SK-N-SH (cell line): ENCODE measurements around the gene GHRH. TPM values are rescaled to one million over a fixed set of nuclear protein-coding genes. Genes with fewer than 3 reads are reported as not detected.

ENCODE experiments used
- CTCF ChIA-PET: fragments of 300-600, 350-600 bp; formaldehyde crosslinking; extraction: SDS; loops from one replicate; lab custom pipeline; 2021; lab: Yijun Ruan, JAX
- POLR2A ChIA-PET: fragments of 350-600 bp; sonication (Branson Sonifier 250); formaldehyde crosslinking; extraction: SDS; loops from one replicate; lab custom pipeline; 2020; ENCODE audit warnings: antibody characterized with exemption, inconsistent platforms; lab: Yijun Ruan, JAX
- DNase-seq: peaks from one replicate; pipeline ENCODE4 v3.0.0; 2012
- H2AFZ ChIP-seq: fragments of 200-600 bp; sonication (generic); 2 replicates; pipeline ENCODE4 v1.8.1; 2016; ENCODE audit warnings: antibody characterized with exemption, mild to moderate bottlenecking, low read depth
- H3F3A ChIP-seq: fragments of 200-600 bp; sonication (generic); replicated peaks from 2 replicates; pipeline ENCODE3; 2016; ENCODE audit warnings: antibody characterized with exemption, mild to moderate bottlenecking; ENCODE audit not compliant: insufficient read depth
- H3K27ac ChIP-seq, 2 experiments: fragments of 200-500 bp in 1 of 2; fragments of 200-600 bp in 1 of 2; sonication (Bioruptor generic) in 1 of 2; sonication (generic), shearing (Covaris generic) in 1 of 2; 2 replicates each; pipeline versions ENCODE4 v1.5.1 to v1.6.1; 2014 to 2016; ENCODE audit warnings: low read depth in 2 of 2, inconsistent platforms in 1 of 2, low read length in 1 of 2, mild to moderate bottlenecking in 1 of 2, mixed read lengths in 1 of 2
- H3K27me3 ChIP-seq: fragments of 200-600 bp; sonication (generic), shearing (Covaris generic); 2 replicates; pipeline ENCODE4 v1.6.1; 2016; ENCODE audit warnings: mixed run types; ENCODE audit not compliant: insufficient read depth
- H3K36me3 ChIP-seq, 2 experiments: fragments of 200-500 bp in 1 of 2; fragments of 200-600 bp in 1 of 2; sonication (Bioruptor generic) in 1 of 2; sonication (generic) in 1 of 2; replicated peaks in 1 of 2; 2 replicates each; pipeline versions ENCODE3 to v1.5.1; 2014 to 2016; ENCODE audit warnings: low read length in 1 of 2, mild to moderate bottlenecking in 1 of 2; ENCODE audit not compliant: insufficient read depth in 2 of 2, control insufficient read depth in 1 of 2
- H3K4me1 ChIP-seq, 2 experiments: fragments of 200-500 bp in 1 of 2; fragments of 200-600 bp in 1 of 2; sonication (Bioruptor generic) in 1 of 2; sonication (generic), shearing (Covaris generic) in 1 of 2; 2 replicates each; pipeline versions ENCODE4 v1.5.1 to v1.6.1; 2014 to 2016; ENCODE audit warnings: low read depth in 1 of 2, low read length in 1 of 2, mixed run types in 1 of 2; ENCODE audit not compliant: insufficient read depth in 2 of 2, control insufficient read depth in 1 of 2
- H3K4me2 ChIP-seq: fragments of 200-600 bp; sonication (generic), shearing (Covaris generic); 2 replicates; pipeline ENCODE4 v1.6.1; 2017; ENCODE audit warnings: mixed run types
- H3K4me3 ChIP-seq, 2 experiments: fragments of 200-500 bp in 1 of 2; fragments of 200-600 bp in 1 of 2; sonication (Bioruptor generic) in 1 of 2; sonication (generic), shearing (Covaris generic) in 1 of 2; 2 replicates each; pipeline versions ENCODE4 v1.5.1 to v1.8.1; 2014 to 2016; ENCODE audit warnings: low read depth in 2 of 2, inconsistent platforms in 1 of 2, low read length in 1 of 2, mild to moderate bottlenecking in 1 of 2, mixed read lengths in 1 of 2, moderate library complexity in 1 of 2
- H3K79me2 ChIP-seq: fragments of 200-600 bp; sonication (generic); 2 replicates; pipeline ENCODE4 v1.8.1; 2017; ENCODE audit warnings: mild to moderate bottlenecking; ENCODE audit not compliant: insufficient read depth
- H3K9ac ChIP-seq: fragments of 200-600 bp; sonication (generic); 2 replicates; pipeline ENCODE4 v1.6.1; 2017; ENCODE audit warnings: mixed run types
- H3K9me2 ChIP-seq: fragments of 200-600 bp; sonication (generic); 2 replicates; pipeline ENCODE4 v1.6.1; 2017; ENCODE audit warnings: mixed run types
- H3K9me3 ChIP-seq: fragments of 200-600 bp; sonication (generic); 2 replicates; pipeline ENCODE4 v1.6.1; 2017; ENCODE audit warnings: mixed run types, mild to moderate bottlenecking, moderate library complexity
- H4K20me1 ChIP-seq: fragments of 200-600 bp; sonication (generic); 2 replicates; pipeline ENCODE4 v1.6.1; 2017; ENCODE audit warnings: mild to moderate bottlenecking, mixed run types; ENCODE audit not compliant: insufficient read depth
- CHD2 ChIP-seq: fragments of 150-350 bp; IDR thresholded peaks from 2 replicates; pipeline ENCODE4 v1.6.1; 2018; ENCODE audit warnings: low read length; ENCODE audit not compliant: partially characterized antibody
- ELF1 ChIP-seq: IDR thresholded peaks from 2 replicates; pipeline ENCODE4 v1.4.0; 2012
- EP300 ChIP-seq, 2 experiments: IDR thresholded peaks; 2 replicates each; pipeline versions ENCODE4 v1.4.0 to v1.6.1; 2012; ENCODE audit warnings: borderline replicate concordance in 1 of 2, low read depth in 1 of 2, low read length in 1 of 2
- FOXJ3 ChIP-seq: sonication (generic); formaldehyde crosslinking; IDR thresholded peaks from 2 replicates; pipeline ENCODE4 v1.5.1; 2020; ENCODE audit warnings: mild to moderate bottlenecking, missing genetic modification reagents
- FOXM1 ChIP-seq: IDR thresholded peaks from 2 replicates; pipeline ENCODE4 v1.4.0; 2012; ENCODE audit warnings: low read depth, mild to moderate bottlenecking
- GABPA ChIP-seq: IDR thresholded peaks from 2 replicates; pipeline ENCODE4 v1.4.0; 2012; ENCODE audit warnings: low read depth, mild to moderate bottlenecking
- IRF3 ChIP-seq: fragments of 150-350 bp; IDR thresholded peaks from 2 replicates; pipeline ENCODE4 v1.6.1; 2016; ENCODE audit warnings: mild to moderate bottlenecking, low read depth, low read length
- MAX ChIP-seq: IDR thresholded peaks from 2 replicates; pipeline ENCODE4 v1.4.0; 2012; ENCODE audit warnings: low read depth
- NRF1 ChIP-seq: IDR thresholded peaks from 2 replicates; pipeline ENCODE4 v1.6.1; 2012; ENCODE audit warnings: low read depth, mild to moderate bottlenecking, low read length
- POLR2AphosphoS5 ChIP-seq: IDR thresholded peaks from 2 replicates; pipeline ENCODE4 v1.6.1; 2012; ENCODE audit warnings: low read depth, low read length
- RXRA ChIP-seq: IDR thresholded peaks from 2 replicates; pipeline ENCODE4 v1.4.0; 2012; ENCODE audit warnings: low read depth, mild to moderate bottlenecking, borderline replicate concordance
- SIN3A ChIP-seq: IDR thresholded peaks from 2 replicates; pipeline ENCODE4 v1.6.1; 2012; ENCODE audit warnings: low read depth, mild to moderate bottlenecking, low read length, moderate library complexity, borderline replicate concordance
- SMC3 ChIP-seq: IDR thresholded peaks from 2 replicates; pipeline ENCODE4 v1.6.1; 2012; ENCODE audit warnings: low read depth, low read length, improper control_type of control experiment
- TAF1 ChIP-seq: IDR thresholded peaks from 2 replicates; pipeline ENCODE4 v1.6.1; 2012; ENCODE audit warnings: low read depth, mild to moderate bottlenecking, low read length, moderate library complexity, borderline replicate concordance
- USF1 ChIP-seq: IDR thresholded peaks from 2 replicates; pipeline ENCODE4 v1.4.0; 2012; ENCODE audit warnings: low read depth, borderline replicate concordance
- USF2 ChIP-seq: fragments of 150-350 bp; IDR thresholded peaks from 2 replicates; pipeline ENCODE4 v1.6.1; 2017; ENCODE audit warnings: antibody characterized with exemption, low read length, low read depth, borderline replicate concordance
- WGBS: methylation state at CpG from one replicate; pipeline ENCODE4 v1.1.6; 2017; ENCODE audit warnings: low lambda C conversion rate; 5-methylcytosine and 5-hydroxymethylcytosine counted together
- polyA plus RNA-seq, 3 experiments: library from polyadenylated mRNA; depleted of rRNA; stranded (reverse); fragments of >200 nt; gene quantifications; 2 replicates each; pipeline ENCODE4 v1.2.3, GENCODE V29; 2012

GHRH gene
- polyA plus RNA-seq, 1 of the 3 experiments (the other 2 are of a cell fraction) = not detected

GRCh38 chr20:37254114-37254878 lies 7.3 kb downstream of the GHRH start:
- Histone ChIP-seq H3K4me1 (peaks cover 0 to 24% of the 10 kb centered on the region in 2 experiments; a peak in 1 of 4 replicates), H3K4me3 (no peak overlapping the region), H3K27ac (no peak overlapping the region), H3K9ac (no peak overlapping the region), H4K20me1 (no peaks in the 10 kb centered on the region), H3K9me2 (no peaks in the 10 kb centered on the region), H3K36me3 (no peaks in the 10 kb centered on the region), H3K27me3 (no peaks in the 10 kb centered on the region), H3F3A (no peaks in the 10 kb centered on the region), H3K9me3 (no peaks in the 10 kb centered on the region), H2AFZ (no peak overlapping the region)
- CTCF ChIA-PET = interaction anchor here (0.6 kb wide), 1 partner anchor 28 kb away, joined by 3 read pairs; no protein-coding TSS in a partner anchor
- POLR2A ChIA-PET = no interaction called here
- DNase-seq = no peak
- TF ChIP-seq USF1 (no peak), RXRA (no peak), CHD2 (no peak), NRF1 (no peak), TAF1 (no peak), FOXM1 (no peak), USF2 (no peak), MAX (no peak), POLR2AphosphoS5 (no peak), SMC3 (no peak), EP300 (IDR thresholded peaks at IDR 0.05; ENCODE audit: borderline replicate concordance in 1 of 2, low read depth in 1 of 2, low read length in 1 of 2) (no peak), SIN3A (no peak), ELF1 (no peak), GABPA (no peak), FOXJ3 (CRISPR knock-in tag) (no peak), IRF3 (no peak)
- TF ChIP-seq, all 33 proteins: peak for 0
- Histone ChIP-seq H3K4me2 (no peak overlapping the region), H3K79me2 (no peaks in the 10 kb centered on the region)
- WGBS = 69% methylated on average over 7 of the region's 7 CpGs
